HL-60/S4 (cell line): Measurements from ENCODE around the gene CPT1B.

Experiments used
- in situ Hi-C: fragments of 300-500 bp; cut with MboI; formaldehyde crosslinking; loops from 2 replicates; pipeline ENCODE4 v1.14.3; 2022; ENCODE audit warnings: low sequenced_read_pairs

Gene CPT1B

GRCh38 chr22:50586416-50586815 is 8.2 kb upstream of the CPT1B start:
- in situ Hi-C loops = no loop called here

GRCh38 chr22:50585781-50586180 is 7.6 kb upstream of the CPT1B start:
- in situ Hi-C loops = no loop called here

GRCh38 chr22:50585238-50585637 is 7.0 kb upstream of the CPT1B start:
- in situ Hi-C loops = no loop called here

GRCh38 chr22:50584106-50585096 is 6.2 kb upstream of the CPT1B start:
- in situ Hi-C loops = no loop called here

- in situ Hi-C loops = no loop called here
These were observed 5.2 kb upstream of the CPT1B start for GRCh38 chr22:50583294-50583861.

- in situ Hi-C loops = no loop called here
These were observed 4.5 kb upstream of the CPT1B start, which contains the start of gene CHKB for GRCh38 chr22:50582493-50583293. CHKB (minus strand) TSS chr22:50582849; CDS start chr22:50582781, 68 bp downstream.

GRCh38 chr22:50581950-50582492 is 3.8 kb upstream of the CPT1B start:
- in situ Hi-C loops = no loop called here

- in situ Hi-C loops = no loop called here
These were observed 3.1 kb upstream of the CPT1B start for GRCh38 chr22:50581031-50581949.

GRCh38 chr22:50579752-50580151 is 1.5 kb upstream of the CPT1B start:
- in situ Hi-C loops = no loop called here

- in situ Hi-C loops = no loop called here
These were observed 616 bp upstream of the CPT1B start for GRCh38 chr22:50578776-50579310.

GRCh38 chr22:50577697-50577986 is 585 bp downstream of the CPT1B start:
- in situ Hi-C loops = no loop called here

GRCh38 chr22:50576806-50577696 is 1.2 kb downstream of the CPT1B start:
- in situ Hi-C loops = no loop called here

GRCh38 chr22:50576070-50576469 is 2.2 kb downstream of the CPT1B start:
- in situ Hi-C loops = no loop called here

- in situ Hi-C loops = no loop called here
These were observed 2.7 kb downstream of the CPT1B start for GRCh38 chr22:50575426-50575941.

GRCh38 chr22:50574383-50574755 is 3.9 kb downstream of the CPT1B start:
- in situ Hi-C loops = no loop called here

- in situ Hi-C loops = no loop called here
These were observed 4.5 kb downstream of the CPT1B start for GRCh38 chr22:50573491-50574382.

- in situ Hi-C loops = no loop called here
These were observed 5.3 kb downstream of the CPT1B start for GRCh38 chr22:50572965-50573364.
